Measurements from ENCODE around the gene ZNF521.

ZNF521 gene

DNA sequence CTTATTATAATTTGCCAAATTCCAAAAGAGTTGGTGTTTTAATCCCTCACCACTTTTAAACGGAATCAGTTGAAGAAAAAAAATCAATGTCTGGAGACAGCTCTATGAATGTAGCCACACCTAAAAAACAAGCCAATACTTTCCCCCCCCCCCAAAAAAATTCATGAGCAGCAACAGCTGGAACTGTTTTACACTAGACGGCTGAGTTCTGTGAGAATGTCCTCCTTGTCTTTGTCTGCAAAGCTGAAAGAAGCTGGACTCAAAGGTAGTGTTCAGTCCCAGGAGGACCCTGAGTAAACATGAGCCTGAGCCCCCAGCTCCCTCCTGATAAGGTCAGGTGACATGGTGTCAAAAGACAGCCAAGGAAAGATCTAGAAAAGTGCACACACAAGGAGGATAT, 68.2 kb downstream of the ZNF521 start:
- TF ChIP-seq OSR1 (CRISPR knock-in tag; IDR thresholded peaks at IDR 0.05): no peak
- TF ChIP-seq ZNF70 (CRISPR knock-in tag; IDR thresholded peaks at IDR 0.05): no peak
- no peak for TF ChIP-seq TOX (CRISPR knock-in tag; IDR thresholded peaks at IDR 0.05; ENCODE audit: borderline replicate concordance)
- TF ChIP-seq, protein P1, sequence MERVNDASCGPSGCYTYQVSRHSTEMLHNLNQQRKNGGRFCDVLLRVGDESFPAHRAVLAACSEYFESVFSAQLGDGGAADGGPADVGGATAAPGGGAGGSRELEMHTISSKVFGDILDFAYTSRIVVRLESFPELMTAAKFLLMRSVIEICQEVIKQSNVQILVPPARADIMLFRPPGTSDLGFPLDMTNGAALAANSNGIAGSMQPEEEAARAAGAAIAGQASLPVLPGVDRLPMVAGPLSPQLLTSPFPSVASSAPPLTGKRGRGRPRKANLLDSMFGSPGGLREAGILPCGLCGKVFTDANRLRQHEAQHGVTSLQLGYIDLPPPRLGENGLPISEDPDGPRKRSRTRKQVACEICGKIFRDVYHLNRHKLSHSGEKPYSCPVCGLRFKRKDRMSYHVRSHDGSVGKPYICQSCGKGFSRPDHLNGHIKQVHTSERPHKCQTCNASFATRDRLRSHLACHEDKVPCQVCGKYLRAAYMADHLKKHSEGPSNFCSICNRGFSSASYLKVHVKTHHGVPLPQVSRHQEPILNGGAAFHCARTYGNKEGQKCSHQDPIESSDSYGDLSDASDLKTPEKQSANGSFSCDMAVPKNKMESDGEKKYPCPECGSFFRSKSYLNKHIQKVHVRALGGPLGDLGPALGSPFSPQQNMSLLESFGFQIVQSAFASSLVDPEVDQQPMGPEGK (CRISPR knock-in tag; IDR thresholded peaks at IDR 0.05; ENCODE audit: borderline replicate concordance): no peak
- TF ChIP-seq SNAI2 (CRISPR knock-in tag; IDR thresholded peaks at IDR 0.05): no peak
- TF ChIP-seq, protein P2, sequence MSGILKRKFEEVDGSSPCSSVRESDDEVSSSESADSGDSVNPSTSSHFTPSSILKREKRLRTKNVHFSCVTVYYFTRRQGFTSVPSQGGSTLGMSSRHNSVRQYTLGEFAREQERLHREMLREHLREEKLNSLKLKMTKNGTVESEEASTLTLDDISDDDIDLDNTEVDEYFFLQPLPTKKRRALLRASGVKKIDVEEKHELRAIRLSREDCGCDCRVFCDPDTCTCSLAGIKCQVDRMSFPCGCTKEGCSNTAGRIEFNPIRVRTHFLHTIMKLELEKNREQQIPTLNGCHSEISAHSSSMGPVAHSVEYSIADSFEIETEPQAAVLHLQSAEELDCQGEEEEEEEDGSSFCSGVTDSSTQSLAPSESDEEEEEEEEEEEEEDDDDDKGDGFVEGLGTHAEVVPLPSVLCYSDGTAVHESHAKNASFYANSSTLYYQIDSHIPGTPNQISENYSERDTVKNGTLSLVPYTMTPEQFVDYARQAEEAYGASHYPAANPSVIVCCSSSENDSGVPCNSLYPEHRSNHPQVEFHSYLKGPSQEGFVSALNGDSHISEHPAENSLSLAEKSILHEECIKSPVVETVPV (CRISPR knock-in tag; IDR thresholded peaks at IDR 0.05): no peak
- no peak for ATAC-seq

DNA sequence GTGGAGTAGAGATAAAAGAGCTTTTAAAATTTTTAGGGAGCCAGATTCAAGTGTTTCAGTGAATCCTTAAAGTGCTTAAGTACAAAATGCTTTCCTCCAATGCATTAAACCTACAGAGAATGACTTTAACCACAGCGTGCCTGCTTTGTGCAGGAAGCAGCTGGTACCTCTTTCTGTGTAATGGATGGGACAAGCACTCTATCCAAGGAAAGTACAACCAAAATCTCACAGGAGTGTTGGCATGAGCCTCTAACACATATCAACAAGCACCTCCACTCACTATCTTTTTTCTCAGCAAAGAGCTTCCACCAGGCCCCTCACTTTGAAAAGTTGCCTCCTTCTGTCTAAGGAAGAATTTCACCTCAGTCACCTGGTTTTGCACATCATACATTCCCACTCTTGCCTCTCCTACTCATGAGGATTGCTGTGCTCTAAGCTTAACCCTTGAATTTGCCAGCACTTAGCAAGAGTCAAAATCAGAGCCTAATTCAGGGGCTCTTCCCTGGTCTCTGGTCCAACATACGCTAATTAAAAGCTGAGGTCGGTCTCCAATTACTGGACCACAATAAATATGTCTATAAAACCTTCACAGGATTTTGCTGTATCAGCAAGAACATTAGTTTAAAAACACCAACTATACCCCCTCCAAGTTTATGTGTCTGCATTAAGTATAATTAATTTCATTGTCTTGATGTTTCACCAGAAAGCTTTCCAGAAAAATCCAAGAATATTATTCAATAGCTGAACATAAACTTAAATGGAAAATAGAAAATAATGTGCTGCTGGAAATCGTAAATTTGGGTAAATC, 68.9 kb downstream of the ZNF521 start:
- no peak for ATAC-seq
- no peak for TF ChIP-seq ZFP30 (CRISPR knock-in tag; IDR thresholded peaks at IDR 0.05)
- no peak for TF ChIP-seq ZFP3 (CRISPR knock-in tag; IDR thresholded peaks at IDR 0.05)
- no peak for TF ChIP-seq TOX (CRISPR knock-in tag; IDR thresholded peaks at IDR 0.05; ENCODE audit: borderline replicate concordance)
- no peak for TF ChIP-seq SNAI2 (CRISPR knock-in tag; IDR thresholded peaks at IDR 0.05)
- no peak for TF ChIP-seq ZC3H10 (CRISPR knock-in tag; IDR thresholded peaks at IDR 0.05)

- no peak for ATAC-seq
- TF ChIP-seq CSDC2 (CRISPR knock-in tag; IDR thresholded peaks at IDR 0.05) (no peak), OSR1 (CRISPR knock-in tag; IDR thresholded peaks at IDR 0.05) (no peak), ZNF8 (CRISPR knock-in tag; IDR thresholded peaks at IDR 0.05) (no peak), RARB (CRISPR knock-in tag; IDR thresholded peaks at IDR 0.05) (no peak), POU6F1 (CRISPR knock-in tag; IDR thresholded peaks at IDR 0.05; ENCODE audit: borderline replicate concordance, low read depth) (no peak), ESRRG (CRISPR knock-in tag; IDR thresholded peaks at IDR 0.05) (no peak), TCF4 (CRISPR knock-in tag; IDR thresholded peaks at IDR 0.05; ENCODE audit: borderline replicate concordance) (no peak), PPARA (CRISPR knock-in tag; IDR thresholded peaks at IDR 0.05; ENCODE audit: borderline replicate concordance) (no peak), ARNTL (CRISPR knock-in tag; IDR thresholded peaks at IDR 0.05; ENCODE audit: borderline replicate concordance, low read depth) (no peak), ZNF70 (CRISPR knock-in tag; IDR thresholded peaks at IDR 0.05) (no peak), ZFP30 (CRISPR knock-in tag; IDR thresholded peaks at IDR 0.05) (no peak)
- TF ChIP-seq, protein P1 (CRISPR knock-in tag; IDR thresholded peaks at IDR 0.05; ENCODE audit: borderline replicate concordance): no peak
These were observed 69.7 kb downstream of the ZNF521 start for GRCh38 chr18:25282282-25282681.

- ATAC-seq: no peak
- TF ChIP-seq ARNTL (CRISPR knock-in tag; IDR thresholded peaks at IDR 0.05; ENCODE audit: borderline replicate concordance, low read depth): no peak
- no peak for TF ChIP-seq ZNF70 (CRISPR knock-in tag; IDR thresholded peaks at IDR 0.05)
- TF ChIP-seq ZFP3 (CRISPR knock-in tag; IDR thresholded peaks at IDR 0.05): no peak
These were observed 70.4 kb downstream of the ZNF521 start for GRCh38 chr18:25281556-25281955.

GRCh38 chr18:25279961-25280360, 72.0 kb downstream of the ZNF521 start:
- no peak for ATAC-seq
- TF ChIP-seq CREB5 (CRISPR knock-in tag; IDR thresholded peaks at IDR 0.05; ENCODE audit: low read depth) (no peak), OSR1 (CRISPR knock-in tag; IDR thresholded peaks at IDR 0.05) (no peak), PPARA (CRISPR knock-in tag; IDR thresholded peaks at IDR 0.05; ENCODE audit: borderline replicate concordance) (no peak), SNAI2 (CRISPR knock-in tag; IDR thresholded peaks at IDR 0.05) (no peak), TOX (CRISPR knock-in tag; IDR thresholded peaks at IDR 0.05; ENCODE audit: borderline replicate concordance) (no peak)

Measured in SK-N-SH treated with all-trans-retinoic acid at 6 μM for 48 hours (cell line).